Measurements from ENCODE around the gene LRP8. TPM values are rescaled to one million over a fixed set of nuclear protein-coding genes. Genes with fewer than 3 reads are reported as not detected.

LRP8 gene
- total and polyA plus RNA-seq, 9 of the 15 experiments (the other 6 are each of a cell fraction or from before 2014, with no cell fraction given), result 7.1 to 56.1 (median 31.3) TPM

- TF ChIP-seq GTF3C2 (IDR thresholded peaks at IDR 0.05; ENCODE audit: borderline replicate concordance, extremely low read depth, insufficient read length), result no peak
- TF ChIP-seq AFF1 (IDR thresholded peaks at IDR 0.05; ENCODE audit: low read depth in 1 of 2, partially characterized antibody in 2 of 2), result no peak
- no peak for TF ChIP-seq TCF7 (IDR thresholded peaks at IDR 0.05; ENCODE audit: borderline replicate concordance)
These were observed 45.4 kb upstream of the LRP8 start (continued) for GRCh38 chr1:53373246-53373645.

Data from K562 (cell line).